Endothelial cell of umbilical vein (primary cell): Measurements from ENCODE around the gene VMP1.
"Not testable (repeated sequence)": the region's sequence is repeated elsewhere in the genome, so short reads cannot be mapped to it uniquely, and the experiment has no call there.

Source experiments
- CTCF ChIP-seq, 2 donors: IDR thresholded peaks; 1 replicate in 1 of 2; 2 replicates in 1 of 2; pipeline ENCODE4 v1.5.1; 2011; ENCODE audit warnings: low read length in 2 of 2, mild to moderate bottlenecking in 2 of 2, moderate library complexity in 2 of 2, control low read depth in 1 of 2, inconsistent platforms in 1 of 2, low read depth in 1 of 2; ENCODE audit not compliant: insufficient read depth in 1 of 2; ENCODE audit errors: extremely low read depth in 1 of 2
- EZH2 ChIP-seq: IDR thresholded peaks from 2 replicates; pipeline ENCODE4 v1.6.1; 2012; ENCODE audit warnings: borderline replicate concordance, low read depth, mild to moderate bottlenecking, moderate library complexity, low read length, inconsistent platforms; ENCODE audit not compliant: severe bottlenecking

- not testable (repeated sequence) for TF ChIP-seq CTCF (IDR thresholded peaks at IDR 0.05; ENCODE audit: extremely low read depth in 1 of 2, insufficient read depth in 1 of 2, low read depth in 1 of 2, low read length in 2 of 2); EZH2
Measured at GRCh38 chr17:59758998-59759651, 51.7 kb downstream of the VMP1 start.
